HCT116 (cell line): Measurements from ENCODE around the gene SPATA33.

Experiments used
- CBX3 ChIP-seq: IDR thresholded peaks from 2 replicates; pipeline ENCODE4 v1.6.1; 2012; ENCODE audit warnings: low read depth
- CTCF ChIP-seq, 3 experiments: fragments of 200-600 bp in 1 of 3; sonication (generic) in 1 of 3; IDR thresholded peaks in 2 of 3; conservative IDR thresholded peaks in 1 of 3; 2 replicates each; pipeline ENCODE4 v1.5.1; 2012 to 2017; ENCODE audit warnings: low read depth in 2 of 3, low read length in 2 of 3, antibody characterized with exemption in 1 of 3, borderline replicate concordance in 1 of 3, control low read depth in 1 of 3, mild to moderate bottlenecking in 1 of 3, mixed read lengths in 1 of 3, mixed run types in 1 of 3, moderate library complexity in 1 of 3; ENCODE audit not compliant: insufficient read depth in 1 of 3
- EGR1 ChIP-seq: IDR thresholded peaks from 2 replicates; pipeline ENCODE4 v1.6.1; 2012; ENCODE audit warnings: low read depth
- EZH2 ChIP-seq: fragments of 200-600 bp; sonication (generic); IDR thresholded peaks from 2 replicates; pipeline ENCODE4 v1.6.1; 2017; ENCODE audit warnings: antibody characterized with exemption, mixed run types
- JUND ChIP-seq: IDR thresholded peaks from 2 replicates; pipeline ENCODE4 v1.6.1; 2012
- POLR2A ChIP-seq: IDR thresholded peaks from 2 replicates; pipeline ENCODE4 v1.7.0; 2011; ENCODE audit warnings: borderline replicate concordance; ENCODE audit not compliant: insufficient read depth, insufficient read length; ENCODE audit errors: extremely low read depth
- RAD21 ChIP-seq: IDR thresholded peaks from 2 replicates; pipeline ENCODE4 v1.6.1; 2012; ENCODE audit warnings: low read depth, mild to moderate bottlenecking
- REST ChIP-seq: IDR thresholded peaks from 2 replicates; pipeline ENCODE4 v1.6.1; 2012; ENCODE audit warnings: low read depth
- SP1 ChIP-seq: IDR thresholded peaks from 2 replicates; pipeline ENCODE4 v1.6.1; 2012; ENCODE audit warnings: low read depth
- SRF ChIP-seq: IDR thresholded peaks from 2 replicates; pipeline ENCODE4 v1.6.1; 2012; ENCODE audit warnings: low read depth
- TCF7L2 ChIP-seq: IDR thresholded peaks from 2 replicates; pipeline ENCODE4 v1.7.0; 2011; ENCODE audit warnings: borderline replicate concordance, inconsistent platforms; ENCODE audit not compliant: insufficient read depth, insufficient read length; ENCODE audit errors: extremely low read depth

GRCh38 chr16:89646270-89646669, 11.4 kb upstream of the SPATA33 start:
- TF ChIP-seq JUND: no peak
- TF ChIP-seq CBX3: no peak
- TF ChIP-seq REST: no peak
- TF ChIP-seq SP1: no peak
- TF ChIP-seq CTCF (IDR thresholded peaks at IDR 0.05 in 2 of 3, conservative IDR thresholded peaks at IDR 0.05 in 1 of 3; ENCODE audit: borderline replicate concordance in 1 of 3, insufficient read depth in 1 of 3, low read depth in 2 of 3, low read length in 2 of 3): no peak
- no peak for TF ChIP-seq POLR2A
- no peak for TF ChIP-seq EZH2
- no peak for TF ChIP-seq RAD21
- TF ChIP-seq EGR1: no peak
- TF ChIP-seq SRF: no peak
- no peak for TF ChIP-seq TCF7L2
